SK-N-DZ (cell line): ENCODE results near the gene FAM184B.

Experiments
- DNase-seq: peaks from one replicate; pipeline ENCODE4 v3.0.0-alpha.2; 2015; ENCODE audit warnings: low spot score

The FAM184B gene

GRCh38 chr4:17773135-17773698 lies 8.2 kb downstream of the FAM184B start:
- DNase-seq, result no peak

DNA sequence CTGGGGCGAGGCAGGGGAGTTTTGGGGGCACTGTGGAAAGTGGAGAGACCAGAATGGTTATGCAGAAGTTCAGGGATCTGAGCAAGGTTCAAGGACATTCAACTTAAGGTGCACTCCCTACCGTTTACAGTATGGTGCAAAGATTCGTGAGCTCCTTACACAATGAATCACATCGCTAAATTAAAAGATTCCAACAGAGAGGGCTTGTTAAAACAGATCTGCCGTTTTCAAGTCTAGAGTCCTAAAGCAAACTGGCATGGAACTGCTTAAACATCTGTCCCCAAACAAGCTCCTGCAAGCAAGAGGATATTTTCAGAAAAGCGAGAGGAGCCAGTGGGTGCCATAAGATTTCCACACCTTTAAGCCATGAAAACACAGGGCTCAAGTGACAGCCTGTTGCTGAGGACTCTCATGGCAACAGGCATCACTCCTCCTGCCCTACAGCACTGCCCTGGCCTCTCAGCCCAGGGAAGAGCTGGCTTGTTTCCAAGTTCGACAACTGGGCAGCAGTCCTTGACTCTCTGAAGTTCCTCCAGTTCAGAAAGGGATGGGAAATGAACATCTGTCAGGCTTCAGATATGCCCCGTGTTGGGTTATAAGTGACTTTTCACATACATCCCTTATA lies 10.0 kb downstream of the FAM184B start:
- no peak for DNase-seq

DNA sequence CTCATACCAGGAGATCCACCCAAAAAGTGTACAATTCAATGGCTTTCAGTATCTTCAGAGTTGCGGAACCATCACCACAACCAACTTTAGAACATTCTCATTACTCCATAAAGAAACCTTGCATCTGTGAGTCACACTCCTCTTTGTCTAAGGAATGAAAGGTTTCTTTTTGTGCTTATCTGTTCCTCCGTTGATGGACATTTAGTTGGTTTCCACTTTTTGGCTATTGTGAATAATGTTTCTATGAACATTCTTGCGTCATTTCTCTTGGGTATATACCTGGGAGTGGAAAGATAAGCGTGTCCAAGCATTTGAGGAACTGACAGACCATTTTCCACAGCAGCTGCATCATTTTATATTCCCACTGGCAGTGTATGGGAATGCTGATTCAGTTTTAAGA lies 10.6 kb downstream of the FAM184B start:
- DNase-seq, result no peak

DNA sequence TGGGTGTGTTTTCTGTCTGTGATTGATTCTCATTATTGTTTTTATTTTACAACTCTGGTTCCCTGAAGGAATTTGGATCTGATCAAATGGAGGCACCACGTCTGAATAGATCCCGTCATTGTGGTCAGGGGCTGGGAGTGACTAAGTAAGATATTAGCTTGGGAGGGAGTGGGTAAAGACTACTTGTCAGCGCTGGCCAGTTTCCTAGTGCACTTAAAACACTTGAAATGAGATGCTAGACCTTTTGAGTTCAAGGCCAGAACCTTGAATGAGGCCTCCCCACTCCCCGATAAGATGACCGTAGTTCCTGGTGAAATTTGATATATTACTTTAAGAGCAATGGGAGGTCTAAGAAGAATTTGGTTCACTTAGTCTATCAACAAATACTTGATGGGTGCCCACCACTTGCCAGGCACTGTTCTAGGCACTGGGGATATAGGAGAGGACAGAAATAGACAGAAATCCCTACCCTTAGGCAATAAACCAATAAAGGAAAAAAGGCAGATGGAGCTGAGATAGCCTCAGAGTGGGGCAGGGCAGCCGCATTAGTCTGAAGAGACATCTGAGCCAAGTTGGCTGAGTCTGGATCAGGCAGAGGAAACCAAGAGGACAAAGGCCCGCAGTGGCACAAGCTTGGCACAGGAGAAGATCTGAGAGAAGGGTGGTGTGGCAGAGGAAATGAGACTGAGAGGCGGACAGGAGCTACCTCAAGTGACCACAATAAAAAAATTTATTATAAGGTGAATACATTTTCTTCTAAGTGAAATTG lies 11.8 kb downstream of the FAM184B start:
- no peak for DNase-seq

DNA sequence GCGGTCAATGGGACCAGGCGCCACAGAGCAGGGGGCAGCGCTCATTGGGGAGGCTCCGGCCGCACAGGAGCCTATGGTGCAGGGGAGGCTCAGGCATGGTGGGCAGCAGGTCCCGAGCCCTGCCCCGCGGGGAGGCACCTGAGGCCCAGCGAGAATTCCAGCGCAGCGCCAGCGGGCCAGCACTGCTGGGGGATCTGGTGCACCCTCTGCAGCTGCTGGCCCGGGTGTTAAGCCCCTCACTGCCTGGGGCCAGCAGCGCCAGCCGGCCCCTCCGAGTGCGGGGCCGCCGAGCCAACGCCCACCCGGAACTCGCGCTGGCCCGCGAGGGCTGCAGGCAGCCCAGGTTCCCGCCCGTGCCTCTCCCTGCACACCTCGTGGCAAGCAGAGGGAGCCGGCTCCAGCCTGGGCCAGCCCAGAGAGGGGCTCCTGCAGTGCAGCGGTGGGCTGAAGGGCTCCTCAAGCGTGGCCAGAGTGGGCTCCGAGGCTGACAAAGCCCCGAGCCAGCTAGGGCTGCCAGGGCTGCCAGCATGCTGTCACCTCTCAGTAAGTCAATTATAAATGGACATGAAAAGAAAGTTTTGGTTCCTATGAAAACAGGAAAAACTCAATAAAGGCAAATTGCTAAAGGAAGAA lies 14.5 kb downstream of the FAM184B start:
- no peak for DNase-seq

DNA sequence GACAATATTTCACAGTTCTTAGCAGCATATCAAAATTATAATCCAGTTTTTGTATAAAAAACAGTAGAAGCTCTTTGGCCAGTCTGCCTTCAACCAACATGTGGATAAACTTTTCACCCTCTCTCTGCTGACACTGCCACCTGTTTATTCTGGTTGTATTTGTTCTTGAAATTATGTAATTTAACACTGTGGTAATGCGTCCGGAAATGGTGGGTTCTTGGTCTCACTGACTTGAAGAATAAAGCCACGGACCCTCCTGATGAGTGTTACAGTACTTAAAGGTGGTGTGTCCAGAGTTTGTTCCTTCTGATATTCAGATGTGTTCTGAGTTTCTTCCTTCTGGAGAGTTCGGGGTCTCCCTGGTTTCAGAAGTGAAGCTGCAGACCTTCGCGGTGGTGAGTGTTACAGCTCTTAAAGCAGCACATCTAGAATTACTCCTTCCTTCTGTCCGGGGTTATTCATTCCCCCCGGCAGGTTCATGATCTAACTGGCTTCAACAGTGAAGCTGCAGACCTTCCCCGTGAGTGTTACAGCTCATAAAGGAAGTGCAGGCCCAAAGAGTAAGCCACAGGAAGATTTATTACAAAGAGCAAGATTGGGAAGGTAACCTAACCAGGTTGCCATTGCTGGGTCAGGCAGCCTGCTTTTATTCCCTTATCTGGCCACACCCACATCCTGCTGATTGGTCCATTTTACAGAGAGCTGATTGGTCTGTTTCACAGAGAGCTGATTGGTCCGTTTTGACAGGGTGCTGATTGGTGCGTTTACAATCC lies 15.7 kb downstream of the FAM184B start:
- no peak for DNase-seq

- DNase-seq, result no peak
These were observed 17.5 kb downstream of the FAM184B start for GRCh38 chr4:17763931-17764330.

GRCh38 chr4:17763416-17763815 lies 18.0 kb downstream of the FAM184B start:
- no peak for DNase-seq

DNA sequence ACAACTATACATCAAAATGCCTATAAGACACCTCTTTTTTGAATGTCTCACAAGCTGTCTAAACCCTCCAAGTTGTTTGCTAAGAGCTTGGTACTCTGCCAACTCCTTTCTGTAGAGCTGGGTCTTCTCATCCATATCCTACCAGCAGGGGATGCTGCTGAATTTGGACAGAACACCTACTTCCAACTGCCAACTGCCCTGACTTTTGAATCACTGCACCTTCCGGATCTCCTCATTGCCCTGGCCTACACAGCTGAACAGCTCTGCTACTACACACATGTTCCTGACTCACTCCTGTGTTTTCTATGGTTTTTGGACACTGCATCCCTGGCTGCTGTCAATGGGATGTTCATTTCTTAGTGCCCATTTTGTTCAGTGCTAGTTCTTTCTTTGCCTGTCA lies 18.7 kb downstream of the FAM184B start:
- DNase-seq, result no peak

DNA sequence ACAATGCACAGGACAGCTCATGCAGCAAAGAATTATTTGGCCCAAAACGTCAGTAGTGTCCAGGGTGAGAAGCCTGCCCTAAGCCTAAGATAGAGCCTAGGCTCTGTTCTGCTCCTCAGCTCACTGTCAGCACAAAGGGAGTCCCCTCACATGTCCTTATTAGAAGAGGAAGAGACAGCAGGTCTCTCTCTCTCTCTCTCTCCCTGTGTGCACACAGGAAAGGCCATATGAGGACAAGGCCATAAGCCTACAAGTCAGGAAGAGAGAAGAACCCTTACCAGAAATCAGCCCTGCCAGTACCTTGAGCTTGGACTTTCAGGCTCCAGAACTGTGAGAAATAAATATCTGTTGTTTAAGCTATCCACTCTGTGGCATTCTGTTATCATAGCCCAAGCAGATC lies 20.4 kb downstream of the FAM184B start:
- no peak for DNase-seq

DNA sequence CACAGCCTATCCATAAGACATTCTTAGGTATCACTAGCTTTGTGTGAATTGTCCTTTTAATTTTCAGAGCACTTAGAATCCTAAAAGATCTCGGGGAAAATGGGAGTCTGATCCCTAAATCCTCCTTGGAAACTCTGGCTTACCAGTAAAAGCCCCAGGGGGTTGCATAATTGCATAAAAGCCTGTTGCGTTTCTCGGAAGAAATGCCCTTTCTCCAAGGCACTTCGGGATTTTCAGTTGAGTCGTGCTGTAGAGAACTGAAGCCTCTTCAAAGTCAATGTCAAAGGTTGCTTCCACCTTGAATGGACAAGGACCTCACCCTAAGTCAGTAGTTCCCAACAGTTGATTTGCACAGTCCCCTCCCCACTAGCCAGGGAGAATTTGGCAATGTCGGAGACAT lies 20.8 kb downstream of the FAM184B start:
- no peak for DNase-seq

DNA sequence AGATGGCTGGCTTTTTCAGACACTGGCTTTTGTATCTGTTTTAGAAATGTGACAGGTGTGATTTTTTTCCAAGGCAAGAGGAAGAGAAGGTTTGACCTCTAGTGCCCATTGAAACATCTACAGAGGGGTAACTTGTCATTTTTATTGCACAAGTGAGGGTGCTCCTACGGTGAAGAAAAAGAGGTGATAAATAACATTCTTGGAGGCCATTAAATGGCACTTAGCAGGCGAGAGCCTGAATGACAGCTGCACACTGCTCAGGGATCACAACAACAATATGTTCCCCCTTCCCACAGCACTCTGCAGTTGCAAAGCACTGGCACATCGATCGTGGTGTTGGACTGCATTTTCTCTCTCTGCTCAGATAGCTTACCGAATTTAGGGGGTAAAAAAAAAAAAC lies 22.9 kb downstream of the FAM184B start:
- DNase-seq, result no peak

- DNase-seq, result no peak
These were observed 23.8 kb downstream of the FAM184B start for GRCh38 chr4:17757621-17758020.

GRCh38 chr4:17753646-17754045 lies 27.8 kb downstream of the FAM184B start:
- no peak for DNase-seq

- DNase-seq, result no peak
These were observed 40.7 kb downstream of the FAM184B start for GRCh38 chr4:17740702-17741101.

- no peak for DNase-seq
These were observed 44.9 kb downstream of the FAM184B start for GRCh38 chr4:17736484-17736883.

- no peak for DNase-seq
These were observed 54.5 kb downstream of the FAM184B start for GRCh38 chr4:17726911-17727310.

- no peak for DNase-seq
These were observed 57.8 kb downstream of the FAM184B start for GRCh38 chr4:17723648-17724047.

DNA sequence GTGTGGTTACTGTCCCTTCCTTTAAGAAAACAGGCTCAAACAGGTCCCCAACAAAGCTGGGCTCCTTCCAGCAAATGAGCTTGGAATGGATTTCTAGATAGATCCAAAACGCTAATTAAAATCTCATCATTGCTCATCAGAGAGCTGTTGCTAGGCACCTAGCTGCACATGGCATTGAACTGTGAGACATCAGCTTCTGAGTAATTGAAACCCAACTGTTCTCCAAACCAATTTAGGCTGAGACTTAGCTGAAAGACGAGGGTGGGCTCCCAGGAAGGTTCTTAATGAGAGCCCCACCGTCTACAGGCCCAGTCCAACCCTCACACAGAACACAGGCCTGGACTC lies 59.1 kb downstream of the FAM184B start:
- no peak for DNase-seq

- no peak for DNase-seq
These were observed 59.7 kb downstream of the FAM184B start for GRCh38 chr4:17721496-17722355.

DNA sequence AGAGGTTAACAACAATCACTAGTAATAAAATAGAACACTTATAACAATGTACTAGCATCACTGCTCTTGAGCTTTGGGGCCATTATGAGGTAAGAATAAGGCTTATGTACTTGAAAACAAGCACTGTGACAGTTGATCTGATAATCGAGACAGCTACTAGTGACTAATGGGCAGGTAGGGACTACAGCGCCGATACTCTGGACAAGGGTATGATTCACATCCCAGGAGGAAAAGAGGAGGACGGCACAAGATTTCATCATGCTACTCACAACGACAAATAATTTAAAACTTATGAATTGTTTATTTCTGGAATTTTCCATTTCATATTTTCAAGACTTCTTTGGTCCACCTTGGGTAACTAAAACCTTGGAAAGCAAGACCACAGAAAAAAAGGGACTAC lies 62.3 kb downstream of the FAM184B start:
- no peak for DNase-seq
